Stimulated activated CD4-positive, alpha-beta T cell treated with anti-CD3 and anti-CD28 coated beads, TNF-alpha, amount 100 ng/mL, for 1 hour (primary cell): ENCODE measurements around the gene SCGB1D2.
"Not testable (repeated sequence)": the region's sequence is repeated elsewhere in the genome, so short reads cannot be mapped to it uniquely, and the experiment has no call there.

Experiments used
- DNase-seq, 3 donors: peaks; one replicate each; pipeline ENCODE4 v3.0.0-alpha.2; 2020; ENCODE audit warnings: low read depth in 3 of 3, low spot score in 1 of 3

The SCGB1D2 gene

GRCh38 chr11:62242021-62242420 is at the start of gene SCGB1D2:
SCGB1D2 (plus strand) TSS chr11:62242239; CDS start chr11:62242308, 69 bp downstream.
- DNase-seq = no peak

GRCh38 chr11:62193952-62194351 is 48.1 kb upstream of the SCGB1D2 start:
- no peak for DNase-seq

- DNase-seq = not testable (repeated sequence)
These were observed 47.0 kb upstream of the SCGB1D2 start for GRCh38 chr11:62195010-62195409.

GRCh38 chr11:62195945-62196344 is 46.1 kb upstream of the SCGB1D2 start:
- DNase-seq = no peak

- DNase-seq = not testable (repeated sequence)
These were observed 44.6 kb upstream of the SCGB1D2 start for GRCh38 chr11:62197400-62197799.

- no peak for DNase-seq
These were observed 40.7 kb upstream of the SCGB1D2 start for GRCh38 chr11:62201376-62201775.

GRCh38 chr11:62202910-62203309 is 39.1 kb upstream of the SCGB1D2 start:
- no peak for DNase-seq

- no peak for DNase-seq
These were observed 37.6 kb upstream of the SCGB1D2 start for GRCh38 chr11:62204430-62204829.

GRCh38 chr11:62205441-62205840 is 36.6 kb upstream of the SCGB1D2 start:
- no peak for DNase-seq

GRCh38 chr11:62206276-62207066 is 35.6 kb upstream of the SCGB1D2 start:
- DNase-seq = not testable (repeated sequence)

GRCh38 chr11:62208785-62209144 is 33.3 kb upstream of the SCGB1D2 start:
- DNase-seq = no peak

GRCh38 chr11:62217191-62217748 is 24.8 kb upstream of the SCGB1D2 start:
- DNase-seq = no peak

GRCh38 chr11:62221498-62221897 is 20.5 kb upstream of the SCGB1D2 start:
- no peak for DNase-seq

- no peak for DNase-seq
These were observed 18.9 kb upstream of the SCGB1D2 start for GRCh38 chr11:62223095-62223494.

- DNase-seq = no peak
These were observed 8.3 kb upstream of the SCGB1D2 start for GRCh38 chr11:62233730-62234129.

- DNase-seq = no peak
These were observed 5.9 kb upstream of the SCGB1D2 start for GRCh38 chr11:62236187-62236586.

- no peak for DNase-seq
These were observed 4.5 kb upstream of the SCGB1D2 start for GRCh38 chr11:62237499-62237898.

GRCh38 chr11:62238151-62238550 is 3.9 kb upstream of the SCGB1D2 start:
- DNase-seq = no peak

GRCh38 chr11:62241095-62241494 is 944 bp upstream of the SCGB1D2 start:
- DNase-seq = no peak

- no peak for DNase-seq
These were observed 3.3 kb downstream of the SCGB1D2 start for GRCh38 chr11:62245271-62245753.

- no peak for DNase-seq
These were observed 9.7 kb downstream of the SCGB1D2 start for GRCh38 chr11:62251698-62252097.

GRCh38 chr11:62253999-62254542 is 12.0 kb downstream of the SCGB1D2 start:
- no peak for DNase-seq
